HG03135 (cell line): Measurements from ENCODE around the gene EPHB2.
"Not testable (repeated sequence)": the region's sequence is repeated elsewhere in the genome, so short reads cannot be mapped to it uniquely, and the experiment has no call there.

ENCODE experiments used
- ATAC-seq: cut with Tn5 transposase; IDR thresholded peaks from one replicate; pipeline ENCODE4 v1.9.1; 2021; ENCODE audit warnings: mild to moderate bottlenecking, moderate library complexity; ENCODE audit not compliant: unreplicated experiment

Gene EPHB2

GRCh38 chr1:22932803-22933470 lies 222.3 kb downstream of the EPHB2 start:
- ATAC-seq, result no peak

GRCh38 chr1:22935433-22935832 lies 224.8 kb downstream of the EPHB2 start:
- ATAC-seq, result no peak

GRCh38 chr1:22936681-22937080 lies 226.0 kb downstream of the EPHB2 start:
- no peak for ATAC-seq

- no peak for ATAC-seq
Observed at GRCh38 chr1:22941257-22941656, 230.6 kb downstream of the EPHB2 start.

- no peak for ATAC-seq
Observed at GRCh38 chr1:22944346-22945055, 233.9 kb downstream of the EPHB2 start.

- not testable (repeated sequence) for ATAC-seq
Observed at GRCh38 chr1:22945171-22945570, 234.5 kb downstream of the EPHB2 start.

- no peak for ATAC-seq
Observed at GRCh38 chr1:22949822-22950331, 239.2 kb downstream of the EPHB2 start.

- no peak for ATAC-seq
Observed at GRCh38 chr1:22951796-22952195, 241.2 kb downstream of the EPHB2 start.

- no peak for ATAC-seq
Observed at GRCh38 chr1:22952694-22953056, 242.0 kb downstream of the EPHB2 start.

- ATAC-seq, result no peak
Observed at GRCh38 chr1:22953057-22953739, 242.6 kb downstream of the EPHB2 start.

GRCh38 chr1:22953740-22954141 lies 243.1 kb downstream of the EPHB2 start:
- no peak for ATAC-seq

GRCh38 chr1:22955146-22955545 lies 244.5 kb downstream of the EPHB2 start:
- ATAC-seq, result no peak

GRCh38 chr1:22957066-22957465 lies 246.4 kb downstream of the EPHB2 start:
- no peak for ATAC-seq

GRCh38 chr1:22958556-22958955 lies 247.9 kb downstream of the EPHB2 start:
- no peak for ATAC-seq

- no peak for ATAC-seq
Observed at GRCh38 chr1:22959545-22960360, 249.1 kb downstream of the EPHB2 start.

- no peak for ATAC-seq
Observed at GRCh38 chr1:22962558-22962957, 251.9 kb downstream of the EPHB2 start.

- no peak for ATAC-seq
Observed at GRCh38 chr1:22963044-22963677, 252.5 kb downstream of the EPHB2 start.

- no peak for ATAC-seq
Observed at GRCh38 chr1:22966309-22966708, 255.7 kb downstream of the EPHB2 start.

- no peak for ATAC-seq
Observed at GRCh38 chr1:22967833-22968232, 257.2 kb downstream of the EPHB2 start.

GRCh38 chr1:22969304-22969709 lies 258.7 kb downstream of the EPHB2 start:
- ATAC-seq, result no peak

- ATAC-seq, result no peak
Observed at GRCh38 chr1:22970096-22970495, 259.5 kb downstream of the EPHB2 start.
